HG02763 (cell line): Measurements from ENCODE around the gene ALKBH5.

Experiments used
- ATAC-seq: cut with Tn5 transposase; IDR thresholded peaks from one replicate; pipeline ENCODE4 v1.9.1; 2021; ENCODE audit warnings: mild to moderate bottlenecking, moderate library complexity; ENCODE audit not compliant: unreplicated experiment

The ALKBH5 gene

GRCh38 chr17:18238299-18238698 lies 54.7 kb downstream of the ALKBH5 start:
- no peak for ATAC-seq

GRCh38 chr17:18240449-18240848 lies 56.8 kb downstream of the ALKBH5 start:
- no peak for ATAC-seq

- no peak for ATAC-seq
Measured at GRCh38 chr17:18241229-18241871, 57.7 kb downstream of the ALKBH5 start.

GRCh38 chr17:18245038-18245776 lies 61.6 kb downstream of the ALKBH5 start:
- ATAC-seq: no peak

GRCh38 chr17:18246109-18246725 lies 62.6 kb downstream of the ALKBH5 start:
- no peak for ATAC-seq

GRCh38 chr17:18246880-18247612 lies 63.4 kb downstream of the ALKBH5 start:
- no peak for ATAC-seq

- ATAC-seq: no peak
Measured at GRCh38 chr17:18247613-18248001, 64.0 kb downstream of the ALKBH5 start.

- ATAC-seq: no peak
Measured at GRCh38 chr17:18248300-18248731, 64.7 kb downstream of the ALKBH5 start.

GRCh38 chr17:18248811-18249210 lies 65.2 kb downstream of the ALKBH5 start:
- no peak for ATAC-seq

GRCh38 chr17:18250259-18250658 lies 66.6 kb downstream of the ALKBH5 start:
- ATAC-seq: no peak

- ATAC-seq: no peak
Measured at GRCh38 chr17:18250708-18251107, 67.1 kb downstream of the ALKBH5 start.

- ATAC-seq: no peak
Measured at GRCh38 chr17:18251204-18251603, 67.6 kb downstream of the ALKBH5 start.

- no peak for ATAC-seq
Measured at GRCh38 chr17:18252160-18252559, 68.5 kb downstream of the ALKBH5 start.

- ATAC-seq: no peak
Measured at GRCh38 chr17:18253187-18253884, 69.7 kb downstream of the ALKBH5 start.

- no peak for ATAC-seq
Measured at GRCh38 chr17:18253947-18254821, 70.6 kb downstream of the ALKBH5 start.

GRCh38 chr17:18254888-18255649 lies 71.4 kb downstream of the ALKBH5 start:
- ATAC-seq: no peak

- no peak for ATAC-seq
Measured at GRCh38 chr17:18256351-18256750, 72.7 kb downstream of the ALKBH5 start.

GRCh38 chr17:18256776-18257175 lies 73.1 kb downstream of the ALKBH5 start:
- ATAC-seq: no peak
